HEK293 (cell line): ENCODE measurements around the gene GSG1L.

Source experiments
- CTCF ChIA-PET: fragments of 350-600 bp; formaldehyde crosslinking; extraction: SDS; loops from one replicate; lab custom pipeline; 2021; ENCODE audit warnings: antibody characterized with exemption; lab: Yijun Ruan, JAX
- POLR2A ChIA-PET: fragments of 300-600 bp; formaldehyde crosslinking; extraction: SDS; loops from one replicate; lab custom pipeline; 2020; ENCODE audit warnings: antibody characterized with exemption, inconsistent platforms; lab: Yijun Ruan, JAX
- H3K27ac ChIP-seq: fragments of 200-500 bp; sonication (Bioruptor generic); 2 replicates; pipeline ENCODE4 v1.5.1; 2014; ENCODE audit warnings: low read depth, low read length, control low read depth, inconsistent platforms; ENCODE audit errors: extremely low read depth
- H3K36me3 ChIP-seq, 2 experiments: fragments of 200-500 bp in 1 of 2; sonication (Bioruptor generic) in 1 of 2; 1 replicate in 1 of 2; 2 replicates in 1 of 2; pipeline ENCODE4 v1.5.1; 2014 to 2017; ENCODE audit warnings: inconsistent platforms in 2 of 2, low read length in 2 of 2; ENCODE audit not compliant: control insufficient read depth in 2 of 2, insufficient read depth in 1 of 2
- H3K4me1 ChIP-seq: fragments of 200-500 bp; sonication (Bioruptor generic); 2 replicates; pipeline ENCODE4 v1.5.1; 2014; ENCODE audit warnings: mild to moderate bottlenecking, low read length, inconsistent platforms; ENCODE audit not compliant: control insufficient read depth, insufficient read depth
- H3K4me3 ChIP-seq: 2 replicates; pipeline ENCODE4 v1.5.1; 2011; ENCODE audit warnings: low read depth, mild to moderate bottlenecking, control low read depth, low read length, moderate library complexity
- H3K9me3 ChIP-seq: fragments of 200-500 bp; sonication (Bioruptor generic); 2 replicates; pipeline ENCODE4 v1.5.1; 2014; ENCODE audit warnings: low read depth, low read length, inconsistent platforms; ENCODE audit not compliant: control insufficient read depth, insufficient read depth
- BCL11B ChIP-seq: fragments of 450-650 bp; formaldehyde crosslinking; IDR thresholded peaks from 2 replicates; pipeline ENCODE4 v1.5.1; 2016; ENCODE audit warnings: low read depth, missing biosample characterization, missing genetic modification characterization
- MYNN ChIP-seq: fragments of 450-650 bp; formaldehyde crosslinking; IDR thresholded peaks from 2 replicates; pipeline ENCODE4 v1.5.1; 2016; ENCODE audit warnings: missing biosample characterization, missing genetic modification characterization, borderline replicate concordance
- OVOL3 ChIP-seq: fragments of 450-650 bp; formaldehyde crosslinking; IDR thresholded peaks from 2 replicates; pipeline ENCODE4 v1.5.1; 2016; ENCODE audit warnings: missing biosample characterization, missing genetic modification characterization
- ZBTB1 ChIP-seq: fragments of 450-650 bp; formaldehyde crosslinking; IDR thresholded peaks from 2 replicates; pipeline ENCODE4 v1.5.1; 2016; ENCODE audit warnings: missing biosample characterization, missing genetic modification characterization
- ZBTB7A ChIP-seq: fragments of 450-650 bp; formaldehyde crosslinking; IDR thresholded peaks from 2 replicates; pipeline ENCODE4 v1.5.1; 2016; ENCODE audit warnings: low read depth, missing biosample characterization, missing genetic modification characterization
- ZEB2 ChIP-seq: fragments of 450-650 bp; formaldehyde crosslinking; IDR thresholded peaks from 2 replicates; pipeline ENCODE4 v1.5.1; 2016; ENCODE audit warnings: missing biosample characterization, missing genetic modification characterization
- ZIC2 ChIP-seq: fragments of 450-650 bp; formaldehyde crosslinking; IDR thresholded peaks from 2 replicates; pipeline ENCODE4 v1.5.1; 2016; ENCODE audit warnings: missing biosample characterization, missing genetic modification characterization
- ZNF133 ChIP-seq: fragments of 450-650 bp; formaldehyde crosslinking; IDR thresholded peaks from 2 replicates; pipeline ENCODE4 v1.5.1; 2016; ENCODE audit warnings: missing biosample characterization, missing genetic modification characterization
- ZNF48 ChIP-seq: fragments of 450-650 bp; formaldehyde crosslinking; IDR thresholded peaks from 2 replicates; pipeline ENCODE4 v1.5.1; 2016; ENCODE audit warnings: missing biosample characterization, missing genetic modification characterization
- ZNF530 ChIP-seq: fragments of 450-650 bp; formaldehyde crosslinking; IDR thresholded peaks from 2 replicates; pipeline ENCODE4 v1.5.1; 2016; ENCODE audit warnings: low read depth, missing biosample characterization, missing genetic modification characterization
- ZNF548 ChIP-seq: fragments of 450-650 bp; formaldehyde crosslinking; IDR thresholded peaks from 2 replicates; pipeline ENCODE4 v1.5.1; 2016; ENCODE audit warnings: missing biosample characterization, missing genetic modification characterization
- ZNF600 ChIP-seq: fragments of 450-650 bp; formaldehyde crosslinking; IDR thresholded peaks from 2 replicates; pipeline ENCODE4 v1.5.1; 2016; ENCODE audit warnings: missing biosample characterization, missing genetic modification characterization
- ZNF626 ChIP-seq: fragments of 450-650 bp; sonication (Bioruptor Pico); formaldehyde crosslinking; IDR thresholded peaks from 2 replicates; pipeline ENCODE4 v1.5.1; 2018; ENCODE audit warnings: missing biosample characterization, missing genetic modification characterization, inconsistent platforms
- ZNF837 ChIP-seq: fragments of 450-650 bp; formaldehyde crosslinking; IDR thresholded peaks from 2 replicates; pipeline ENCODE4 v1.5.1; 2016; ENCODE audit warnings: missing biosample characterization, missing genetic modification characterization
- ZSCAN23 ChIP-seq: fragments of 450-650 bp; formaldehyde crosslinking; IDR thresholded peaks from 2 replicates; pipeline ENCODE4 v1.5.1; 2016; ENCODE audit warnings: missing biosample characterization, missing genetic modification characterization
- TF ChIP-seq, protein P1 (sequence below): fragments of 450-650 bp; formaldehyde crosslinking; IDR thresholded peaks from 2 replicates; pipeline ENCODE4 v1.5.1; 2017; ENCODE audit warnings: missing biosample characterization, missing genetic modification characterization
- TF ChIP-seq, protein P2 (sequence below): fragments of 450-650 bp; formaldehyde crosslinking; IDR thresholded peaks from 2 replicates; pipeline ENCODE4 v1.5.1; 2016; ENCODE audit warnings: missing biosample characterization, missing genetic modification characterization
- TF ChIP-seq, protein P3 (sequence below): fragments of 450-650 bp; formaldehyde crosslinking; IDR thresholded peaks from 2 replicates; pipeline ENCODE4 v1.5.1; 2016; ENCODE audit warnings: missing biosample characterization, missing genetic modification characterization
- TF ChIP-seq, protein P4 (sequence below): fragments of 450-650 bp; IDR thresholded peaks from 2 replicates; pipeline ENCODE4 v1.5.1; 2018; ENCODE audit warnings: missing biosample characterization, mild to moderate bottlenecking, missing genetic modification characterization
- TF ChIP-seq, protein P5 (sequence below): fragments of 450-650 bp; formaldehyde crosslinking; IDR thresholded peaks from 2 replicates; pipeline ENCODE4 v1.5.1; 2016; ENCODE audit warnings: missing biosample characterization, missing genetic modification characterization
- TF ChIP-seq, protein P6 (sequence below): IDR thresholded peaks from 2 replicates; pipeline ENCODE4 v1.6.1; 2011; ENCODE audit warnings: mild to moderate bottlenecking, low read depth, low read length, borderline replicate concordance

GSG1L gene

DNA sequence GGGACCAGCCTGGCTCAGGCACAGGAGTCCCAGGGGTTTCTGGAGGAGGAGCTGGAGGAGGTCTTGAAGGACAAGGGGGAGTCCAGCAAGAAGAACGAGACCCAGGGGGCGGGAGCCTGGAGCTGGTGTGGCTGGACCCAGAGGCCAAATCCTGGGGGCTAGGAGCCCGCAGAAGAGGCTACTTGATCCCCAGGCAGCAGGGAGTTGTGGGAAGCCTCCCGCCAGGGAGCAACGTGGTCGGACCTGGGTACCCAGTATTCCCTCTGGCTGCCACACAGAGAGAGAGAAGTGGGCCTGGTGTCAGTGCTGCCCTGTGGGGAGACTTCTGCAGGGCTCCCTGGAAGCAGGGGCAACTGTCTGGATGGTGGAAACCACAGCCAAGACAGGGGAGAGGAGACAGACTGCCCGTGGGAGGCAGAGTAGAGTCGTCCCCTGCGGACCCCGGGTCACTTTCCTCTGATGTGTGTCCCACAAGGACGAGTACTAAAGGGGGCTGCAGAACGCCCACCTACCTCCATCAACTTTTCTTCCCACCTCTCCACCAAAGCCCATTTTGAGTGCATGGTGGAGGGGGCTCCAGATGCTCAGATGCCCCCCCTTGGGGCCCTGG lies 160.4 kb downstream of the GSG1L start:
- no peaks in the 10 kb centered on the region for H3K9me3 ChIP-seq
- no peak overlapping the region for H3K4me3 ChIP-seq
- no peaks in the 10 kb centered on the region for H3K36me3 ChIP-seq
- no peak overlapping the region for H3K27ac ChIP-seq
- TF ChIP-seq BCL11B (tag by site-specific recombination) (no peak), ZBTB7A (tag by site-specific recombination) (no peak), ZNF600 (tag by site-specific recombination) (no peak), ZIC2 (tag by site-specific recombination) (peak; percentile 26; the same call in 1 of the 2 replicates), ZNF133 (tag by site-specific recombination) (no peak), MYNN (no peak)
- TF ChIP-seq, protein P1, sequence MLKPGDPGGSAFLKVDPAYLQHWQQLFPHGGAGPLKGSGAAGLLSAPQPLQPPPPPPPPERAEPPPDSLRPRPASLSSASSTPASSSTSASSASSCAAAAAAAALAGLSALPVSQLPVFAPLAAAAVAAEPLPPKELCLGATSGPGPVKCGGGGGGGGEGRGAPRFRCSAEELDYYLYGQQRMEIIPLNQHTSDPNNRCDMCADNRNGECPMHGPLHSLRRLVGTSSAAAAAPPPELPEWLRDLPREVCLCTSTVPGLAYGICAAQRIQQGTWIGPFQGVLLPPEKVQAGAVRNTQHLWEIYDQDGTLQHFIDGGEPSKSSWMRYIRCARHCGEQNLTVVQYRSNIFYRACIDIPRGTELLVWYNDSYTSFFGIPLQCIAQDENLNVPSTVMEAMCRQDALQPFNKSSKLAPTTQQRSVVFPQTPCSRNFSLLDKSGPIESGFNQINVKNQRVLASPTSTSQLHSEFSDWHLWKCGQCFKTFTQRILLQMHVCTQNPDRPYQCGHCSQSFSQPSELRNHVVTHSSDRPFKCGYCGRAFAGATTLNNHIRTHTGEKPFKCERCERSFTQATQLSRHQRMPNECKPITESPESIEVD: no peak
- no peaks in the 10 kb centered on the region for H3K4me1 ChIP-seq
- ChIA-PET POLR2A (no interaction called here), CTCF (no interaction called here)

DNA sequence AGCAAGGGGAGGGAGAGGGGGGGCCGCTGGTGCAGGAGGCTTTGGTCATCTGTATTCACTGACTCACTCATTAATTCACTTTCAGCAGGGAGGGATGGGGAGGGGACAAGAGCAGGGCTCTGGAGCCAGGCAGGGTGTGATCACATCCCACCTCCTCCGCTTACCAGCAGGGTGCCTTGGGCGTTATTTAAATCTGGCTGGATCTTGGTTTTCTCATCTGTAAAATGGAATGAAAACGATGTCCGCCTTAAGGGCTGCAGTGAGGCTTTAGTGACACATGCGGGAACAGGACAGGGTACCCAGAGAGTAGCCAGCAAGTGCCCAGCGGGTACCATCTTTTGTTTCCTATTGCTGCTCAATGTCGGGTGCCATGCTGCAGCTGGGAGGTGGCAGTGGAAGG lies 161.0 kb downstream of the GSG1L start:
- Histone ChIP-seq H3K36me3 (no peaks in the 10 kb centered on the region), H3K27ac (no peak overlapping the region), H3K9me3 (no peaks in the 10 kb centered on the region), H3K4me1 (no peaks in the 10 kb centered on the region), H3K4me3 (no peak overlapping the region)
- POLR2A ChIA-PET: no interaction called here
- TF ChIP-seq ZNF626 (no peak), ZEB2 (tag by site-specific recombination) (no peak), OVOL3 (no peak), ZNF837 (no peak), ZNF548 (tag by site-specific recombination) (no peak), ZNF530 (no peak), ZNF48 (no peak), ZSCAN23 (tag by site-specific recombination) (no peak), ZBTB1 (tag by site-specific recombination) (no peak)
- TF ChIP-seq, protein P2, sequence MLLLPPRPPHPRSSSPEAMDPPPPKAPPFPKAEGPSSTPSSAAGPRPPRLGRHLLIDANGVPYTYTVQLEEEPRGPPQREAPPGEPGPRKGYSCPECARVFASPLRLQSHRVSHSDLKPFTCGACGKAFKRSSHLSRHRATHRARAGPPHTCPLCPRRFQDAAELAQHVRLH (tag by site-specific recombination): no peak
- TF ChIP-seq, protein P3, sequence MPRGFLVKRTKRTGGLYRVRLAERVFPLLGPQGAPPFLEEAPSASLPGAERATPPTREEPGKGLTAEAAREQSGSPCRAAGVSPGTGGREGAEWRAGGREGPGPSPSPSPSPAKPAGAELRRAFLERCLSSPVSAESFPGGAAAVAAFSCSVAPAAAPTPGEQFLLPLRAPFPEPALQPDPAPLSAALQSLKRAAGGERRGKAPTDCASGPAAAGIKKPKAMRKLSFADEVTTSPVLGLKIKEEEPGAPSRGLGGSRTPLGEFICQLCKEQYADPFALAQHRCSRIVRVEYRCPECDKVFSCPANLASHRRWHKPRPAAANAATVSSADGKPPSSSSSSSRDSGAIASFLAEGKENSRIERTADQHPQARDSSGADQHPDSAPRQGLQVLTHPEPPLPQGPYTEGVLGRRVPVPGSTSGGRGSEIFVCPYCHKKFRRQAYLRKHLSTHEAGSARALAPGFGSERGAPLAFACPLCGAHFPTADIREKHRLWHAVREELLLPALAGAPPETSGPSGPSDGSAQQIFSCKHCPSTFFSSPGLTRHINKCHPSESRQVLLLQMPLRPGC (tag by site-specific recombination): no peak
- TF ChIP-seq, protein P4, sequence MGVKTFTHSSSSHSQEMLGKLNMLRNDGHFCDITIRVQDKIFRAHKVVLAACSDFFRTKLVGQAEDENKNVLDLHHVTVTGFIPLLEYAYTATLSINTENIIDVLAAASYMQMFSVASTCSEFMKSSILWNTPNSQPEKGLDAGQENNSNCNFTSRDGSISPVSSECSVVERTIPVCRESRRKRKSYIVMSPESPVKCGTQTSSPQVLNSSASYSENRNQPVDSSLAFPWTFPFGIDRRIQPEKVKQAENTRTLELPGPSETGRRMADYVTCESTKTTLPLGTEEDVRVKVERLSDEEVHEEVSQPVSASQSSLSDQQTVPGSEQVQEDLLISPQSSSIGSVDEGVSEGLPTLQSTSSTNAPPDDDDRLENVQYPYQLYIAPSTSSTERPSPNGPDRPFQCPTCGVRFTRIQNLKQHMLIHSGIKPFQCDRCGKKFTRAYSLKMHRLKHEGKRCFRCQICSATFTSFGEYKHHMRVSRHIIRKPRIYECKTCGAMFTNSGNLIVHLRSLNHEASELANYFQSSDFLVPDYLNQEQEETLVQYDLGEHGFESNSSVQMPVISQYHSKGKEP (tag by site-specific recombination): no peak
- TF ChIP-seq, protein P5, sequence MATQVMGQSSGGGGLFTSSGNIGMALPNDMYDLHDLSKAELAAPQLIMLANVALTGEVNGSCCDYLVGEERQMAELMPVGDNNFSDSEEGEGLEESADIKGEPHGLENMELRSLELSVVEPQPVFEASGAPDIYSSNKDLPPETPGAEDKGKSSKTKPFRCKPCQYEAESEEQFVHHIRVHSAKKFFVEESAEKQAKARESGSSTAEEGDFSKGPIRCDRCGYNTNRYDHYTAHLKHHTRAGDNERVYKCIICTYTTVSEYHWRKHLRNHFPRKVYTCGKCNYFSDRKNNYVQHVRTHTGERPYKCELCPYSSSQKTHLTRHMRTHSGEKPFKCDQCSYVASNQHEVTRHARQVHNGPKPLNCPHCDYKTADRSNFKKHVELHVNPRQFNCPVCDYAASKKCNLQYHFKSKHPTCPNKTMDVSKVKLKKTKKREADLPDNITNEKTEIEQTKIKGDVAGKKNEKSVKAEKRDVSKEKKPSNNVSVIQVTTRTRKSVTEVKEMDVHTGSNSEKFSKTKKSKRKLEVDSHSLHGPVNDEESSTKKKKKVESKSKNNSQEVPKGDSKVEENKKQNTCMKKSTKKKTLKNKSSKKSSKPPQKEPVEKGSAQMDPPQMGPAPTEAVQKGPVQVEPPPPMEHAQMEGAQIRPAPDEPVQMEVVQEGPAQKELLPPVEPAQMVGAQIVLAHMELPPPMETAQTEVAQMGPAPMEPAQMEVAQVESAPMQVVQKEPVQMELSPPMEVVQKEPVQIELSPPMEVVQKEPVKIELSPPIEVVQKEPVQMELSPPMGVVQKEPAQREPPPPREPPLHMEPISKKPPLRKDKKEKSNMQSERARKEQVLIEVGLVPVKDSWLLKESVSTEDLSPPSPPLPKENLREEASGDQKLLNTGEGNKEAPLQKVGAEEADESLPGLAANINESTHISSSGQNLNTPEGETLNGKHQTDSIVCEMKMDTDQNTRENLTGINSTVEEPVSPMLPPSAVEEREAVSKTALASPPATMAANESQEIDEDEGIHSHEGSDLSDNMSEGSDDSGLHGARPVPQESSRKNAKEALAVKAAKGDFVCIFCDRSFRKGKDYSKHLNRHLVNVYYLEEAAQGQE (tag by site-specific recombination): no peak
- TF ChIP-seq, protein P6, sequence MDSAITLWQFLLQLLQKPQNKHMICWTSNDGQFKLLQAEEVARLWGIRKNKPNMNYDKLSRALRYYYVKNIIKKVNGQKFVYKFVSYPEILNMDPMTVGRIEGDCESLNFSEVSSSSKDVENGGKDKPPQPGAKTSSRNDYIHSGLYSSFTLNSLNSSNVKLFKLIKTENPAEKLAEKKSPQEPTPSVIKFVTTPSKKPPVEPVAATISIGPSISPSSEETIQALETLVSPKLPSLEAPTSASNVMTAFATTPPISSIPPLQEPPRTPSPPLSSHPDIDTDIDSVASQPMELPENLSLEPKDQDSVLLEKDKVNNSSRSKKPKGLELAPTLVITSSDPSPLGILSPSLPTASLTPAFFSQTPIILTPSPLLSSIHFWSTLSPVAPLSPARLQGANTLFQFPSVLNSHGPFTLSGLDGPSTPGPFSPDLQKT: no peak
- CTCF ChIA-PET: no interaction called here
